Eye (tissue), 1 donor: ENCODE measurements around the gene OR4C46.
"Not testable (repeated sequence)": the region's sequence is repeated elsewhere in the genome, so short reads cannot be mapped to it uniquely, and the experiment has no call there.

Experiments
- DNase-seq: peaks from one replicate; pipeline ENCODE4 v3.0.0-alpha.2; 2015

The OR4C46 gene

DNA sequence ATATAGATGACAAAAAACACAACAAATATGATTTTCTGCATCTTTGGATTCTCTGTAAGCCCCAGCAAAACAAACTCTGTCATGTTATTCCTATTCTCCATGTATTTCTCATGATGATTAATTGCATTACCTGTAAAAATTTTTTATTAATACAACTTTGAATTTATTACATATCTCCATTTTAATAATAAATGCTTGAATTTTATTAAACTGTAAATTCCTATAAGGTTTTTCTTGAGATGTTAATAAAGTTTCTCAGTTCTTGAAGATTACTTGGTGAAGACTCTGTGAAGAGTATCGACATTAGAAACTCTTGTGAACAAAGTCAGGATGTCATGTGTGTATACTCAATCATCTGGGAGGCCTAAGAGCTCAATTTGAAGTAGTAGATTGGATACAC lies at the start of gene OR4C46:
TSS of gene OR4C46 (minus strand) at position 101 of the 400 bp plus-strand sequence. CDS start at position 101, 0 bp downstream.
- DNase-seq: no peak

DNA sequence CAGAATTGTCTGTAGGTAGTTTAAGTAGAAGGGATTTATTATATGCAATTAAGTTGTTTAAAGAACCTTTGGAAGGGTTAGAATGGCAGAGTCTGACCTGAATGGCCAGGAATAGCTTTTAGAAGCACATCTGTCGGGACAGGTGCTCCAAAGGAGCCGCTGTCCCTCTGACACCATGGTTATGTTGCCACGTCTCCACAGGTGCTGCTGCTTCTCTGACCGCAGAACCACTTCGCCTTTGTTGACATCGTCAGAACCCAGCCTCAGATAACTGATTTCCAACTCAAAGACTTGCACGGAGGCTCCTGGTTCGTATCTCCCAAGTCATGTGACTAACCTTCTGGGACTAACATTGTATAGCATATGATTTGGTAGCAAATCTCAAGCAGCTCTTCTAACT lies 41.8 kb upstream of the OR4C46 start:
- DNase-seq: not testable (repeated sequence)

DNA sequence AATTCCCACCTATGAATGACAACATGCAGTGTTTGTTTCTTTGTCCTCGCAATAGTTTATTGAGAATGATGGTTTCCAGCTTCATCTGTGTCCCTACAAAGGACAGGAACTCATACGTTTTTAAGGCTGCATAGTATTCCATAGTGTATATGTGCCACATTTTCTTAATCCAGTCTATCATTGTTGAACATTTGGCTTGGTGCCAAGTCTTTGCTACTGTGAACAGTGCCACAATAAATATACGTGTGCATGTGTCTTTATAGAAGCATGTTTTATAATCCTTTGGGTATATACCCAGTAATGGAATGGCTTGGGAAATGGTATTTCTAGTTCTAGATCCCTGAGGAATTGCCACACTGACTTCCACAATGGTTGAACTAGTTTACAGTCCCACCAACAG lies 42.4 kb downstream of the OR4C46 start:
- DNase-seq: not testable (repeated sequence)

DNA sequence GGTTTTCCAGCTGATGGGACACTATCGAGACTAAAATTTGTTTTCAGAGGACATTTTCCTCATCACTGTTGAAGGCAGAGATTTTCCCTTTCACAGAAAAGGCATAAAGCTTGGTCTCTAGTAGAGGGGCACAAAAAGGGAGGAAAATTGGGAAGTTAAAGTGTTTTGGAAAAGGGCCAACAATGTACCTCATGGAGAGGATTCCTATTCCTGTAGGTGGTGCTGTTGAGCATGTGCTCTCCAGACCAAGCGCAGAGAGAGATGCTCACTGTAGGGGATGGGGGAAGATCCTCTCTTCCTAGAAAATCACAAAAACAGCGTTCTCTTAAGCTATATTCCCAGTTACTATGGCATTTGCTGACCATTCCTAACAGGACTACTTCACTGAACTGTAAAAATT lies 44.9 kb downstream of the OR4C46 start:
- DNase-seq: no peak

DNA sequence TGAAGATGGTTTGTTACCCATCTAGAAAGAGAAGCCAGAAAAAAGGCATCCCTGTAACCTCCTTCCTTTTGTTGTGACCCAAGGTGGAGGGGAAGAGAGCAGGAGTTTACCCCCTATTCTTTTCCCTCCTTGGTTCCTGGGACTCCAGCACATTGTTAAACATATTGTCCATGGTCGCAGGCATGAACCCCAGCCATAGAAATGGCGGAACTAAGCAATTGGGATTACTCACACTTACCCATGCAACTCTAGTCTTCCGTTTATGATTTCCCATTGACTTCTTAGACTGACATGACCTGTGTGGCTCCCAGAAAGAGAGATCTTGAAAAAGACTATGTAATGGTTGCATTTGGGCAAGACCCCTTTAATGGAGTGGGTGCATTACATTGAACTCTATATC lies 45.4 kb downstream of the OR4C46 start:
- no peak for DNase-seq
